Measurements from ENCODE around the gene LSM4.

LSM4 gene

DNA sequence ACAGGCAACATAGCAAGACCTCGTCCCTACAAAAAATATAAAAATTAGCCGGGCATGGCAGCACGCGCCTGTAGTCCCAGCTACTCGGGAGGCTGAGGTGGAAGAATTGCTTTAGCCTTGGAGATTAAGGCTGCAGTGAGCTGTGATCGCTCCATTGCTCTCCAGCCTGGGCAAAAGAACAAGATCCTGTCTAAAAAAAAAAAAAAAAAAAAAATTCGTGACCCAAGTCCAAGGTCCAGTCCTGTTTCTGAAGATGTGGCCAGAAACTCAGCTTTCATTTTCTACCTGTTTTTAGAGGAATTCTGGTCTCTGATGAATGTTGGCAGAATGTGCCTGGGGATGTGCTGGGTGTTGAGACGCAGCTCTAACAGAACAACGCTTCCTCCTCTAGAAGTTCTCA is 15.7 kb upstream of the LSM4 start:
- TF ChIP-seq, protein P1, sequence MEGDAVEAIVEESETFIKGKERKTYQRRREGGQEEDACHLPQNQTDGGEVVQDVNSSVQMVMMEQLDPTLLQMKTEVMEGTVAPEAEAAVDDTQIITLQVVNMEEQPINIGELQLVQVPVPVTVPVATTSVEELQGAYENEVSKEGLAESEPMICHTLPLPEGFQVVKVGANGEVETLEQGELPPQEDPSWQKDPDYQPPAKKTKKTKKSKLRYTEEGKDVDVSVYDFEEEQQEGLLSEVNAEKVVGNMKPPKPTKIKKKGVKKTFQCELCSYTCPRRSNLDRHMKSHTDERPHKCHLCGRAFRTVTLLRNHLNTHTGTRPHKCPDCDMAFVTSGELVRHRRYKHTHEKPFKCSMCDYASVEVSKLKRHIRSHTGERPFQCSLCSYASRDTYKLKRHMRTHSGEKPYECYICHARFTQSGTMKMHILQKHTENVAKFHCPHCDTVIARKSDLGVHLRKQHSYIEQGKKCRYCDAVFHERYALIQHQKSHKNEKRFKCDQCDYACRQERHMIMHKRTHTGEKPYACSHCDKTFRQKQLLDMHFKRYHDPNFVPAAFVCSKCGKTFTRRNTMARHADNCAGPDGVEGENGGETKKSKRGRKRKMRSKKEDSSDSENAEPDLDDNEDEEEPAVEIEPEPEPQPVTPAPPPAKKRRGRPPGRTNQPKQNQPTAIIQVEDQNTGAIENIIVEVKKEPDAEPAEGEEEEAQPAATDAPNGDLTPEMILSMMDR (IDR thresholded peaks at IDR 0.05; ENCODE audit: low read depth, low read length, missing control alignments): no peak
- no peak for DNase-seq
- no peak overlapping the region for H3K27ac ChIP-seq
- no peak overlapping the region for H3K4me3 ChIP-seq (ENCODE audit: low read depth, low read length)
- no peaks in the 10 kb centered on the region for H3K27me3 ChIP-seq (replicated peaks)
- H3K36me3 ChIP-seq (replicated peaks): no peaks in the 10 kb centered on the region
- in situ Hi-C loops (cut with HindIII; ENCODE audit: low pct_ligation_motif_present, low sequenced_read_pairs): no loop called here

DNA sequence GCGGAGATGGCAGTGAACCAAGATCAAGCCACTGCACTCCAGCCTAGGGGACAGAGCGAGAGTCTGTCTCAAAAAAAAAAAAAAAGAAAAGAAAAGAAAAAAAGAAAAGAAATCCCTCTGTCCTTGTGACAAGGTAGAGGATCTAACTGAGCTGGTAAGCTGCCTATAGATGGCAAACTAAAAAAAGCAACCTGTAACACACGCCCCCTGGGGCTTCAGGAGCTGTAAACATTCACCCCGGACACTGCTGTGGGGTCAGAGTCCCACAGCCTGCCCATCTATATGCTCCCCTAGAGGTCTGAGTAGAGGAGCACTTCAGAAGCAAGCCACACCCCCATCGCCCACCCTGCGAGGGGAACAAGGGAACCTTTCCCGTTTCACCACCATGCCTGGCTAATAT is 13.2 kb upstream of the LSM4 start:
- H3K27ac ChIP-seq: no peak overlapping the region
- H3K36me3 ChIP-seq (replicated peaks): no peaks in the 10 kb centered on the region
- TF ChIP-seq, protein P1 (IDR thresholded peaks at IDR 0.05; ENCODE audit: low read depth, low read length, missing control alignments): no peak
- no peak overlapping the region for H3K4me3 ChIP-seq (ENCODE audit: low read depth, low read length)
- no peak for DNase-seq
- in situ Hi-C loops (cut with HindIII; ENCODE audit: low pct_ligation_motif_present, low sequenced_read_pairs): no loop called here
- no peaks in the 10 kb centered on the region for H3K27me3 ChIP-seq (replicated peaks)

DNA sequence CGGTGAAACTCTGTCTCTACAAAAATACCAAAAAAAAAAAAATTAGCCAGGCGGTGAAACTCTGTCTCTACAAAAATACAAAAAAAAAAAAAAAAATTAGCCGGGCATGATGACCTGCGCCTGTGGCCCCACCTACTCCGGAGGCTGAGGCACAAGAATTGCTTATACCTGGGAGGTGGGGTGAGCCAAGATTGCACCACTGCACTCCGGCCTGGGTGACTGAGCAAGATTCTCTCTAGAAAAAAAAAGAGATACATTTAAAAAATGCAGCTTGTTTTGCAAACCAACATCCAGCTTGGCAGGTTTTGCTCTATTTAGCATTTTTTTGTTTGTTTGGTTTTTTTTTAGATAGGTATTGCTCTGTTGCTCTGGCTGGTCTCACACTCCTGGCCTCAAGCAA is 10.8 kb upstream of the LSM4 start:
- in situ Hi-C loops (cut with HindIII; ENCODE audit: low pct_ligation_motif_present, low sequenced_read_pairs): no loop called here
- Histone ChIP-seq H3K36me3 (replicated peaks) (no peaks in the 10 kb centered on the region), H3K27me3 (replicated peaks) (no peaks in the 10 kb centered on the region), H3K27ac (no peak overlapping the region), H3K4me3 (ENCODE audit: low read depth, low read length) (no peak overlapping the region)
- TF ChIP-seq, protein P1 (IDR thresholded peaks at IDR 0.05; ENCODE audit: low read depth, low read length, missing control alignments): no peak
- DNase-seq: no peak

DNA sequence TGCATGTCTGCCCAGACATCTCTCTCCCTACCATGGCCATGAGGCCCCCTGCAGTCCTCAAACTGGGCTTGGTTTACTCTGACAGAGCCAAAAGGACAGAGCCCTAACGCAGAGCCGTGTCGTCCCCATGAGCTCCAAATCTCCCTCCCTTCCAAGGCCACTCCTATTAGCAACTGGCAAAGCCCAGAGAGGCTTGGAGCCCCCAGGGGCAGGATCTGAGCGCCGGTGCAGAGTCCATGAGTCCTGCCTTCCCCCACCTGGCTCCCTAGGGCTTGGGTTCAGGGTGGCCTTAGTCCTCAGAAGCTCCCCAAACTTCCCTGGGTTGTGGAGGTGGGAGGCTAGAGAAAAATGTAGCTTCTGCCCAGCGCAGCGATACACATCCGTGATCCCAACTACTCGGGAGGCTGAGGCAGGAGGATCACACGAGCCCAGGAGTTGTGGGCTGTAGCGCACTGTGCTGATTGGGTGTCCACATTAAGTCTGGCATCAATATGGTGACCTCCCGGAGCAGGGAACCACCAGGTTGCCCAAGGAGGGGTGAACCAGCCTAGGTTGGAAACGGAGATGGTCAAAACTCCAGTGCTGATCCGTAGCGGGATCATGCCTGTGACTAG is 10.1 kb upstream of the LSM4 start:
- no peak overlapping the region for H3K27ac ChIP-seq
- no peak for DNase-seq
- in situ Hi-C loops (cut with HindIII; ENCODE audit: low pct_ligation_motif_present, low sequenced_read_pairs): no loop called here
- H3K4me3 ChIP-seq (ENCODE audit: low read depth, low read length): no peak overlapping the region
- no peaks in the 10 kb centered on the region for H3K27me3 ChIP-seq (replicated peaks)
- TF ChIP-seq, protein P1 (IDR thresholded peaks at IDR 0.05; ENCODE audit: low read depth, low read length, missing control alignments): no peak
- H3K36me3 ChIP-seq (replicated peaks): no peaks in the 10 kb centered on the region

DNA sequence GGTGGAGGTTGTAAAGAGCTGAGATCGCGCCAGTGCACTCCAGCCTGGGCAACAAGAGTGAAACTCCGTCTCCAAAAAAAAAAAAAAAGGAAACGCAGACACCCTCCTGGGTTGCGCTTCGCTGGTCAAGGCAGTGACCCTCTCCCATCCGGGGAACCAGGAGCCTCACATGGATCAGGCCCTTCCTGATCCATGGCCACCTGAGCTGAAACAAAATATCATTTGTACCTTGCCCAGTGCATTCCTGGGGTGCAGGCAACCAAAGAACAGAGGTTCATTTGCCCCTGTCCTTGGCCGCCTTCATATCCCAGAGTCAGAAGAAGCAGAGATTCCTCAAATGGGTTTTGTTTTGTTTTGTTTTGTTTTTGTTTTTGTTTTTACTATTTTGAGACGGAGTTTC is 8.0 kb upstream of the LSM4 start:
- no peak overlapping the region for H3K27ac ChIP-seq
- no peaks in the 10 kb centered on the region for H3K27me3 ChIP-seq (replicated peaks)
- no peak for DNase-seq
- no peak overlapping the region for H3K4me3 ChIP-seq (ENCODE audit: low read depth, low read length)
- no peaks in the 10 kb centered on the region for H3K36me3 ChIP-seq (replicated peaks)
- in situ Hi-C loops (cut with HindIII; ENCODE audit: low pct_ligation_motif_present, low sequenced_read_pairs): no loop called here
- TF ChIP-seq, protein P1 (IDR thresholded peaks at IDR 0.05; ENCODE audit: low read depth, low read length, missing control alignments): no peak

DNA sequence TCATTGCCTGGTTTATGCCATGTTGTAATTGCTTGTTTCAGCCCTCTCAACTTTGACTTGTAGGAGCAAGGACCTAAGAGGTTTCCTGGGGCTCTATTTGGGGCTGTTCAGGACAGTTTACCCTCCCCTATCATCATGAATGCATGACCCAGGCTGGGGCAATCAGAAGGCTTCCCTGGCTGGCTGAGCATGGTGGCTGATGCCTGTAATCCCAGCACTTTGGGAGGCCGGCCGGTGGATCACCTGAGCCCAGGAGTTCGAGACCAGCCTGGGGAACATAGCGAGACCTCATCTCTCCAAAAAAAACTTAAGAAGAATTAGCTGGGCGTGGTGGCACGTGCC is 6.1 kb upstream of the LSM4 start:
- in situ Hi-C loops (cut with HindIII; ENCODE audit: low pct_ligation_motif_present, low sequenced_read_pairs): no loop called here
- Histone ChIP-seq H3K27me3 (replicated peaks) (no peaks in the 10 kb centered on the region), H3K4me3 (ENCODE audit: low read depth, low read length) (peak overlapping the region; percentile 32), H3K36me3 (replicated peaks) (no peaks in the 10 kb centered on the region), H3K27ac (peak overlapping the region; percentile 34)
- TF ChIP-seq, protein P1 (IDR thresholded peaks at IDR 0.05; ENCODE audit: low read depth, low read length, missing control alignments): no peak
- DNase-seq: no peak

All from brain microvascular endothelial cell (primary cell).